ENCODE results near the gene WFDC2.

DNA sequence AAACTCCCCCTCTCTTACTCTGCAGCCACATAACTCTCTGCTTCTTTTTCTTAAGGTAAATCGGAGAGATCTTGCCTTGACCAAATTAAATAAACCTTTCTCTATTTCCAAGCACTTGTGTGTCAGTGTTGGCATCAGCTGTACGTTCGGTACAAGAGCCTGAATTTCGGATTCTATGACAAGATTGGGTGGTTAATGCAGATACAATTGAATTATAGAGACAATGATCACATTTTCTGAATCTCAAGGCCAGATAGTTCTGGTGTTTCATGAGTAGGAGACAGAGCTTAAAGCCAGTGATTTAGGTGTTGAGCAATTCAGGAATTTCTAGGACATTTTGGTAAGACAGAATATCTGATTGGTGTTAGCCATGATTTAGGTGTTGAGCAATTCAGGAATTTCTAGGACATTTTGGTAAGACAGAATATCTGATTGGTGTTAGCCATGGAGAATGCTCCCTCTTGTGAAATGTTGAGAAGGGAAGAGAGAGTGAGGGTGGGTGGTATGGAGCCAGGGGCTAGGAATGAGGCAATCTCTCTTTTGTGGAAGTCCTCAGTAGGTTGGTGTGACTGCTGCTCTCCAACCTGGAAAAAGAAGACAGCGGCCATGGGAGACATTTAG lies 40.8 kb downstream of the WFDC2 start:
- TF ChIP-seq CREB1 (CRISPR knock-in tag; IDR thresholded peaks at IDR 0.05; ENCODE audit: low read depth) (no peak), POLR2AphosphoS5 (IDR thresholded peaks at IDR 0.05; ENCODE audit: low read depth) (no peak), EZH2phosphoT487 (IDR thresholded peaks at IDR 0.05; ENCODE audit: unreplicated experiment) (no peak), ZNF331 (CRISPR knock-in tag; IDR thresholded peaks at IDR 0.05; ENCODE audit: low read depth) (no peak), EZH2 (IDR thresholded peaks at IDR 0.05; ENCODE audit: low read depth, unreplicated experiment) (no peak), NANOG (IDR thresholded peaks at IDR 0.05; ENCODE audit: borderline replicate concordance) (no peak)
- TF ChIP-seq, protein P1, sequence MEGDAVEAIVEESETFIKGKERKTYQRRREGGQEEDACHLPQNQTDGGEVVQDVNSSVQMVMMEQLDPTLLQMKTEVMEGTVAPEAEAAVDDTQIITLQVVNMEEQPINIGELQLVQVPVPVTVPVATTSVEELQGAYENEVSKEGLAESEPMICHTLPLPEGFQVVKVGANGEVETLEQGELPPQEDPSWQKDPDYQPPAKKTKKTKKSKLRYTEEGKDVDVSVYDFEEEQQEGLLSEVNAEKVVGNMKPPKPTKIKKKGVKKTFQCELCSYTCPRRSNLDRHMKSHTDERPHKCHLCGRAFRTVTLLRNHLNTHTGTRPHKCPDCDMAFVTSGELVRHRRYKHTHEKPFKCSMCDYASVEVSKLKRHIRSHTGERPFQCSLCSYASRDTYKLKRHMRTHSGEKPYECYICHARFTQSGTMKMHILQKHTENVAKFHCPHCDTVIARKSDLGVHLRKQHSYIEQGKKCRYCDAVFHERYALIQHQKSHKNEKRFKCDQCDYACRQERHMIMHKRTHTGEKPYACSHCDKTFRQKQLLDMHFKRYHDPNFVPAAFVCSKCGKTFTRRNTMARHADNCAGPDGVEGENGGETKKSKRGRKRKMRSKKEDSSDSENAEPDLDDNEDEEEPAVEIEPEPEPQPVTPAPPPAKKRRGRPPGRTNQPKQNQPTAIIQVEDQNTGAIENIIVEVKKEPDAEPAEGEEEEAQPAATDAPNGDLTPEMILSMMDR (conservative IDR thresholded peaks at IDR 0.05; ENCODE audit: low read depth in 2 of 2): no peak
- TF ChIP-seq, protein P2, sequence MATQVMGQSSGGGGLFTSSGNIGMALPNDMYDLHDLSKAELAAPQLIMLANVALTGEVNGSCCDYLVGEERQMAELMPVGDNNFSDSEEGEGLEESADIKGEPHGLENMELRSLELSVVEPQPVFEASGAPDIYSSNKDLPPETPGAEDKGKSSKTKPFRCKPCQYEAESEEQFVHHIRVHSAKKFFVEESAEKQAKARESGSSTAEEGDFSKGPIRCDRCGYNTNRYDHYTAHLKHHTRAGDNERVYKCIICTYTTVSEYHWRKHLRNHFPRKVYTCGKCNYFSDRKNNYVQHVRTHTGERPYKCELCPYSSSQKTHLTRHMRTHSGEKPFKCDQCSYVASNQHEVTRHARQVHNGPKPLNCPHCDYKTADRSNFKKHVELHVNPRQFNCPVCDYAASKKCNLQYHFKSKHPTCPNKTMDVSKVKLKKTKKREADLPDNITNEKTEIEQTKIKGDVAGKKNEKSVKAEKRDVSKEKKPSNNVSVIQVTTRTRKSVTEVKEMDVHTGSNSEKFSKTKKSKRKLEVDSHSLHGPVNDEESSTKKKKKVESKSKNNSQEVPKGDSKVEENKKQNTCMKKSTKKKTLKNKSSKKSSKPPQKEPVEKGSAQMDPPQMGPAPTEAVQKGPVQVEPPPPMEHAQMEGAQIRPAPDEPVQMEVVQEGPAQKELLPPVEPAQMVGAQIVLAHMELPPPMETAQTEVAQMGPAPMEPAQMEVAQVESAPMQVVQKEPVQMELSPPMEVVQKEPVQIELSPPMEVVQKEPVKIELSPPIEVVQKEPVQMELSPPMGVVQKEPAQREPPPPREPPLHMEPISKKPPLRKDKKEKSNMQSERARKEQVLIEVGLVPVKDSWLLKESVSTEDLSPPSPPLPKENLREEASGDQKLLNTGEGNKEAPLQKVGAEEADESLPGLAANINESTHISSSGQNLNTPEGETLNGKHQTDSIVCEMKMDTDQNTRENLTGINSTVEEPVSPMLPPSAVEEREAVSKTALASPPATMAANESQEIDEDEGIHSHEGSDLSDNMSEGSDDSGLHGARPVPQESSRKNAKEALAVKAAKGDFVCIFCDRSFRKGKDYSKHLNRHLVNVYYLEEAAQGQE (IDR thresholded peaks at IDR 0.05; ENCODE audit: unreplicated experiment): no peak

Data from GM23338 (cell line).